A549 (cell line): ENCODE data around the gene PPP2R5B.

Experiments used
- CTCF ChIP-seq: fragments of >200 bp; sonication (Bioruptor Twin); formaldehyde crosslinking; IDR thresholded peaks from 3 replicates; pipeline ENCODE4 v1.5.1; 2016
- EP300 ChIP-seq, 2 experiments: fragments of >200 bp; sonication (Bioruptor Twin); formaldehyde crosslinking; IDR thresholded peaks; 2 replicates in 1 of 2; 3 replicates in 1 of 2; pipeline ENCODE4 v1.6.1; 2016 to 2017
- TF ChIP-seq, protein P1 (sequence below): IDR thresholded peaks from 2 replicates; pipeline ENCODE4 v1.6.1; 2012
- TF ChIP-seq, protein P2 (sequence below): fragments of >200 bp; sonication (Bioruptor Twin); formaldehyde crosslinking; IDR thresholded peaks from 3 replicates; pipeline ENCODE4 v1.6.1; 2016

DNA sequence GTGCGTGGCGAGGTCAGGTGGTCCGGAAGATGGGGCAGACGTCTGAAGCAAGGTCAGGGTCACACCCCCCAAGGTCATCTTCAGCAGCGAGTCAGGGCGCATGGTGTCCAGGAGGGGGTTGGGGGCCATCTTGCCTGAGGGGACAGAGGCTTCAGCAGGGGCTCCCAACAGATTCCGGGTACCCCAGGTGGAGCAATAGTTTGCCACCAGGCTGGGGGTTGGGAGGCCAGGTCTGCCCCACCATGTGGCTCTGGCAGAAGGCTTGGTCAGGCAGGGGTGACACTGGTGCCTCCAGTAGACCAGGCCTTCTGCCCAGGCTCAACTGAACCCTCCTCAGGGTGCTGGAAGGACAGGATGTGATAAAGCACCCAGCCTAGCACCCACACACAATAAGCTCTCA lies 13.3 kb upstream of the PPP2R5B start:
- TF ChIP-seq, protein P1, sequence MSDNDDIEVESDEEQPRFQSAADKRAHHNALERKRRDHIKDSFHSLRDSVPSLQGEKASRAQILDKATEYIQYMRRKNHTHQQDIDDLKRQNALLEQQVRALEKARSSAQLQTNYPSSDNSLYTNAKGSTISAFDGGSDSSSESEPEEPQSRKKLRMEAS: no peak
- TF ChIP-seq CTCF: no peak
- TF ChIP-seq EP300 (IDR thresholded peaks at IDR 0.05): no peak
- TF ChIP-seq, protein P2, sequence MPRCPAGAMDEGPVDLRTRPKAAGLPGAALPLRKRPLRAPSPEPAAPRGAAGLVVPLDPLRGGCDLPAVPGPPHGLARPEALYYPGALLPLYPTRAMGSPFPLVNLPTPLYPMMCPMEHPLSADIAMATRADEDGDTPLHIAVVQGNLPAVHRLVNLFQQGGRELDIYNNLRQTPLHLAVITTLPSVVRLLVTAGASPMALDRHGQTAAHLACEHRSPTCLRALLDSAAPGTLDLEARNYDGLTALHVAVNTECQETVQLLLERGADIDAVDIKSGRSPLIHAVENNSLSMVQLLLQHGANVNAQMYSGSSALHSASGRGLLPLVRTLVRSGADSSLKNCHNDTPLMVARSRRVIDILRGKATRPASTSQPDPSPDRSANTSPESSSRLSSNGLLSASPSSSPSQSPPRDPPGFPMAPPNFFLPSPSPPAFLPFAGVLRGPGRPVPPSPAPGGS: no peak
